WTC11 (cell line): Measurements from ENCODE around the gene S100A5.

Experiments
- CBFB ChIP-seq: sonication (generic); formaldehyde crosslinking; IDR thresholded peaks from 2 replicates; pipeline ENCODE4 v1.8.1; 2022; ENCODE audit warnings: mild to moderate bottlenecking, low read depth, missing genetic modification reagents
- HMGA2 ChIP-seq: fragments of 250-450 bp; sonication (Bioruptor Pico); IDR thresholded peaks from 2 replicates; pipeline ENCODE4 v1.4.0; 2021; ENCODE audit warnings: mild to moderate bottlenecking, moderate library complexity
- KAT7 ChIP-seq: sonication (generic); formaldehyde crosslinking; IDR thresholded peaks from 2 replicates; pipeline ENCODE4 v1.8.1; 2023; ENCODE audit warnings: missing genetic modification reagents, mild to moderate bottlenecking, borderline replicate concordance
- TF ChIP-seq, protein P1 (sequence below): fragments of 200-600 bp; IDR thresholded peaks from 2 replicates; pipeline ENCODE4 v1.8.0; 2022; ENCODE audit warnings: antibody characterized with exemption
- TF ChIP-seq, protein P2 (sequence below): sonication (generic); formaldehyde crosslinking; conservative IDR thresholded peaks from 2 replicates; pipeline ENCODE4 v1.8.1; 2022; ENCODE audit warnings: mild to moderate bottlenecking, missing genetic modification reagents
- TF ChIP-seq, protein P3 (sequence below): sonication (generic); formaldehyde crosslinking; IDR thresholded peaks from 2 replicates; pipeline ENCODE4 v1.8.0; 2023; ENCODE audit warnings: missing genetic modification reagents

DNA sequence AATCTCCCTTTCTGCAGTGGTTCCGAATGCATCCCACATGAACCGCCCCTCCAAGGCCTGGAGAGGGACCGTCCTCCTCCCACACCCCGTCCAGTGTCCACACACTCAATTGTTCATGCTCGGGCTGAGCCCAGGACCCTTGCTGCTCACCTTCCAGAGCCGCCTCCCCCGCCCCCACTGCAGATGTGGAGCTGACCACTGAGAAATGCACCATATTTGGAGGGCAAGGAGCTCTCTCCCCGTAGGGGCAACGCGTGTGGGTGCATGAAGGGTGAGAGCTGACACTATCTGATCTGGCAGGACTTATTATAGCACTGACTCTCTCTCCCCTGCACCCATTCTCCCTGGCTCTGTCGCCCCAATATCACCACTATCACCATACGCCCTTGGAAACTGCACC lies 12.4 kb upstream of the S100A5 start:
- TF ChIP-seq, protein P1, sequence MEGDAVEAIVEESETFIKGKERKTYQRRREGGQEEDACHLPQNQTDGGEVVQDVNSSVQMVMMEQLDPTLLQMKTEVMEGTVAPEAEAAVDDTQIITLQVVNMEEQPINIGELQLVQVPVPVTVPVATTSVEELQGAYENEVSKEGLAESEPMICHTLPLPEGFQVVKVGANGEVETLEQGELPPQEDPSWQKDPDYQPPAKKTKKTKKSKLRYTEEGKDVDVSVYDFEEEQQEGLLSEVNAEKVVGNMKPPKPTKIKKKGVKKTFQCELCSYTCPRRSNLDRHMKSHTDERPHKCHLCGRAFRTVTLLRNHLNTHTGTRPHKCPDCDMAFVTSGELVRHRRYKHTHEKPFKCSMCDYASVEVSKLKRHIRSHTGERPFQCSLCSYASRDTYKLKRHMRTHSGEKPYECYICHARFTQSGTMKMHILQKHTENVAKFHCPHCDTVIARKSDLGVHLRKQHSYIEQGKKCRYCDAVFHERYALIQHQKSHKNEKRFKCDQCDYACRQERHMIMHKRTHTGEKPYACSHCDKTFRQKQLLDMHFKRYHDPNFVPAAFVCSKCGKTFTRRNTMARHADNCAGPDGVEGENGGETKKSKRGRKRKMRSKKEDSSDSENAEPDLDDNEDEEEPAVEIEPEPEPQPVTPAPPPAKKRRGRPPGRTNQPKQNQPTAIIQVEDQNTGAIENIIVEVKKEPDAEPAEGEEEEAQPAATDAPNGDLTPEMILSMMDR, result no peak
- no peak for TF ChIP-seq KAT7
- no peak for TF ChIP-seq CBFB (CRISPR knock-in tag)
- no peak for TF ChIP-seq HMGA2 (CRISPR knock-in tag)
- TF ChIP-seq, protein P2, sequence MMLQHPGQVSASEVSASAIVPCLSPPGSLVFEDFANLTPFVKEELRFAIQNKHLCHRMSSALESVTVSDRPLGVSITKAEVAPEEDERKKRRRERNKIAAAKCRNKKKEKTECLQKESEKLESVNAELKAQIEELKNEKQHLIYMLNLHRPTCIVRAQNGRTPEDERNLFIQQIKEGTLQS (CRISPR knock-in tag), result no peak
- TF ChIP-seq, protein P3, sequence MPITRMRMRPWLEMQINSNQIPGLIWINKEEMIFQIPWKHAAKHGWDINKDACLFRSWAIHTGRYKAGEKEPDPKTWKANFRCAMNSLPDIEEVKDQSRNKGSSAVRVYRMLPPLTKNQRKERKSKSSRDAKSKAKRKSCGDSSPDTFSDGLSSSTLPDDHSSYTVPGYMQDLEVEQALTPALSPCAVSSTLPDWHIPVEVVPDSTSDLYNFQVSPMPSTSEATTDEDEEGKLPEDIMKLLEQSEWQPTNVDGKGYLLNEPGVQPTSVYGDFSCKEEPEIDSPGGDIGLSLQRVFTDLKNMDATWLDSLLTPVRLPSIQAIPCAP (CRISPR knock-in tag), result no peak
